HepG2 (cell line): ENCODE results near the gene NEFH. TPM values are rescaled to one million over a fixed set of nuclear protein-coding genes. Genes with fewer than 3 reads are reported as not detected.

Experiments
- ATAC-seq: fragments of 200-7000 bp; cut with Tn5 transposase; 3 replicates; pipeline ENCODE4 v1.9.1; 2020; ENCODE audit warnings: mild to moderate bottlenecking, moderate library complexity
- BruUV-seq: library from RNA; stranded (reverse); fragments of 400-500 nt; replicated peaks from 2 replicates; lab custom pipeline; 2021; lab: Mats Ljungman, UMichigan
- CTCF ChIA-PET: fragments of 300-600 bp; formaldehyde crosslinking; extraction: SDS; loops from one replicate; lab custom pipeline; 2021; ENCODE audit warnings: low total read pairs, inconsistent platforms, low intra/inter-chr PET ratio; lab: Yijun Ruan, JAX
- POLR2A ChIA-PET: fragments of 350-600 bp; sonication (Branson Sonifier 250); formaldehyde crosslinking; loops from one replicate; lab custom pipeline; 2020; ENCODE audit warnings: antibody characterized with exemption, inconsistent platforms; lab: Yijun Ruan, JAX
- DNase-seq: peaks from one replicate; pipeline ENCODE4 v3.0.0-alpha.2; 2015; ENCODE audit warnings: low spot score
- FAIRE-seq: peaks from 3 replicates; lab custom pipeline; 2011; peaks lifted over from hg19 to GRCh38; lab: Jason Lieb, UNC
- H2AFZ ChIP-seq: one replicate; pipeline ENCODE4 v1.6.1; 2011; ENCODE audit warnings: low read length, inconsistent platforms
- H3K27ac ChIP-seq: fragments of 300-600 bp; 3 replicates; pipeline ENCODE4 v1.8.0; 2011; ENCODE audit warnings: mixed run types, mild to moderate bottlenecking, mixed read lengths, low read length, inconsistent platforms; ENCODE audit not compliant: insufficient read depth; ENCODE audit errors: extremely low read length
- H3K27me3 ChIP-seq, 2 experiments: fragments of 200-600 bp in 1 of 2; 2 replicates in 1 of 2; 3 replicates in 1 of 2; pipeline versions ENCODE4 v1.6.0 to v1.8.0; 2011; ENCODE audit warnings: low read length in 2 of 2, mild to moderate bottlenecking in 2 of 2, moderate library complexity in 2 of 2, inconsistent platforms in 1 of 2; ENCODE audit not compliant: insufficient read depth in 2 of 2, control insufficient read depth in 1 of 2
- H3K36me3 ChIP-seq, 2 experiments: fragments of 200-600 bp in 1 of 2; replicated peaks in 1 of 2; 2 replicates in 1 of 2; 3 replicates in 1 of 2; pipeline versions ENCODE4 v1.5.1 to v1.8.0; 2011; ENCODE audit warnings: low read length in 2 of 2, inconsistent platforms in 1 of 2; ENCODE audit not compliant: insufficient read depth in 2 of 2, control insufficient read depth in 1 of 2
- H3K4me1 ChIP-seq: 2 replicates; pipeline ENCODE4 v1.5.1; 2012; ENCODE audit warnings: low read length, inconsistent platforms; ENCODE audit not compliant: insufficient read depth
- H3K4me2 ChIP-seq: 2 replicates; pipeline ENCODE4 v1.6.0; 2011; ENCODE audit warnings: low read depth, low read length, inconsistent platforms
- H3K4me3 ChIP-seq, 3 experiments: fragments of 200-600 bp in 1 of 3; sonication (generic), shearing (Covaris generic) in 1 of 3; replicated peaks in 1 of 3; 2 replicates each; pipeline ENCODE4 v1.5.1; 2011 to 2016; ENCODE audit warnings: low read length in 3 of 3, inconsistent platforms in 2 of 3, low read depth in 2 of 3, mild to moderate bottlenecking in 2 of 3, control low read depth in 1 of 3, mixed read lengths in 1 of 3; ENCODE audit not compliant: insufficient read depth in 1 of 3
- H3K79me2 ChIP-seq: one replicate; pipeline ENCODE4 v1.6.1; 2011; ENCODE audit warnings: low read length, inconsistent platforms; ENCODE audit not compliant: insufficient read depth
- H3K9ac ChIP-seq: 2 replicates; pipeline ENCODE4 v1.6.0; 2011; ENCODE audit warnings: mild to moderate bottlenecking, low read depth, low read length, inconsistent platforms; ENCODE audit not compliant: insufficient read depth
- H3K9me3 ChIP-seq: 2 replicates; pipeline ENCODE4 v1.5.1; 2012; ENCODE audit warnings: mild to moderate bottlenecking, low read length
- H4K20me1 ChIP-seq: 2 replicates; pipeline ENCODE4 v1.6.0; 2011; ENCODE audit warnings: inconsistent platforms, mild to moderate bottlenecking, low read length, moderate library complexity; ENCODE audit not compliant: insufficient read depth
- PHF8 ChIP-seq: sonication (generic); formaldehyde crosslinking; IDR thresholded peaks from 2 replicates; pipeline ENCODE4 v1.5.0; 2020; ENCODE audit warnings: missing genetic modification reagents
- RFXAP ChIP-seq: sonication (generic); formaldehyde crosslinking; IDR thresholded peaks from 2 replicates; pipeline ENCODE4 v1.4.0; 2020; ENCODE audit warnings: missing genetic modification reagents, borderline replicate concordance
- TAF1 ChIP-seq: sonication (generic); formaldehyde crosslinking; IDR thresholded peaks from 2 replicates; pipeline ENCODE4 v1.4.0; 2020; ENCODE audit warnings: missing genetic modification reagents
- TBX3 ChIP-seq: fragments of 450-650 bp; IDR thresholded peaks from 2 replicates; pipeline ENCODE4 v1.6.1; 2017; ENCODE audit warnings: antibody characterized with exemption, mild to moderate bottlenecking, inconsistent platforms, borderline replicate concordance
- ZBTB25 ChIP-seq: IDR thresholded peaks from 2 replicates; pipeline ENCODE4 v1.6.1; 2018; ENCODE audit warnings: missing genetic modification reagents
- ZNF24 ChIP-seq: fragments of 450-650 bp; IDR thresholded peaks from 2 replicates; pipeline ENCODE4 v1.6.1; 2017; ENCODE audit warnings: antibody characterized with exemption, mild to moderate bottlenecking
- ZNF550 ChIP-seq: sonication (generic); formaldehyde crosslinking; IDR thresholded peaks from 2 replicates; pipeline ENCODE4 v1.4.0; 2020; ENCODE audit warnings: mild to moderate bottlenecking, missing genetic modification reagents, borderline replicate concordance
- ZNF660 ChIP-seq: sonication (generic); formaldehyde crosslinking; IDR thresholded peaks from 2 replicates; pipeline ENCODE4 v1.5.1; 2020; ENCODE audit warnings: mild to moderate bottlenecking, low read depth, missing genetic modification reagents, borderline replicate concordance
- ZNF747 ChIP-seq: sonication (generic); formaldehyde crosslinking; IDR thresholded peaks from 2 replicates; pipeline ENCODE4 v1.8.1; 2023; ENCODE audit warnings: missing genetic modification reagents, mild to moderate bottlenecking, borderline replicate concordance
- ZNF776 ChIP-seq: sonication (generic); formaldehyde crosslinking; IDR thresholded peaks from 2 replicates; pipeline ENCODE4 v1.4.0; 2020; ENCODE audit warnings: mild to moderate bottlenecking, missing genetic modification reagents
- ZZZ3 ChIP-seq: sonication (generic); formaldehyde crosslinking; IDR thresholded peaks from 2 replicates; pipeline ENCODE4 v1.4.0; 2020; ENCODE audit warnings: missing genetic modification reagents, mild to moderate bottlenecking, borderline replicate concordance
- WGBS: methylation state at CpG from one replicate; pipeline ENCODE4 v1.1.6; 2017; ENCODE audit warnings: low lambda C conversion rate; 5-methylcytosine and 5-hydroxymethylcytosine counted together
- in situ Hi-C: cut with HindIII; loops from 2 replicates; pipeline ENCODE4 v1.10.0; 2017; ENCODE audit warnings: low pct_unique_long_range_greater_than_20kb; ENCODE audit not compliant: extremely low pct_ligation_motif_present
- intact Hi-C: fragments of 100-400 bp; cut with micrococcal nuclease; formaldehyde crosslinking; loops from one replicate; pipeline ENCODE4 v1.10.0; 2022; ENCODE audit not compliant: unreplicated experiment
- polyA plus RNA-seq, 8 experiments: library from polyadenylated mRNA; depleted of rRNA in 3 of 8; stranded (reverse) in 7 of 8; unstranded in 1 of 8; fragments of >200 nt; fragmentation: Illumina TruSeq in 4 of 8; extraction: Trizol in 4 of 8; gene quantifications; 2 replicates each; pipeline versions ENCODE4 v1.2.1 to v1.2.3, GENCODE V29; 2011 to 2016; ENCODE audit warnings: low read depth in 4 of 8, missing spikeins in 1 of 8, mixed read lengths in 1 of 8; ENCODE audit not compliant: insufficient read depth in 1 of 8
- total RNA-seq, 5 experiments: library from RNA; depleted of rRNA; stranded (reverse); fragments of >200 nt; fragmentation: Illumina TruSeq; extraction: Trizol; gene quantifications; 2 replicates each; pipeline ENCODE4 v1.2.3, GENCODE V29; 2016; ENCODE audit warnings: low read depth in 1 of 5
- TF ChIP-seq, protein P1 (sequence below): sonication (generic); formaldehyde crosslinking; IDR thresholded peaks from 2 replicates; pipeline ENCODE4 v1.5.1; 2020; ENCODE audit warnings: mild to moderate bottlenecking, missing genetic modification reagents
- TF ChIP-seq, protein P2 (sequence below): sonication (generic); formaldehyde crosslinking; IDR thresholded peaks from 2 replicates; pipeline ENCODE4 v1.4.0; 2020; ENCODE audit warnings: missing genetic modification reagents

The NEFH gene
- total and polyA plus RNA-seq, 2 of the 13 experiments (the other 11 are each of a cell fraction or from before 2014, with no cell fraction given), result not detected

DNA sequence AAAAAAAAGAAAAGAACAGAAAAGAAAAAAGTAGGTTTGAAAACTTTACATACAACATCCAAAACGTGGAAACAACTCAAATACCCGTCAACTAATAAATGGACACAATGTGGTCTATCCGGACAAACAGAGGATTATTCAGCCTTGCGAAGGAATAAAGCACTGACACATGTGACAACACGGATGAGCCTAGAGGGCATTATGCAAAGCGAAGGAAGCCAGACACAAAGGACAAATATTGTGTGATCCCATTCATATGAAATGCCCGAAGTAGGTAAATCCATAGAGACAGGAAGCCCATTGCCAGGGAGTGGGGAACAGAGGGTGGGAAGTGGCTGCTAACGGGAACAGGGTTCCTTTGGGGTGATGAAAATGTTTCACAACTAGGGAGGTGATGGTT is 29.8 kb upstream of the NEFH start:
- Histone ChIP-seq H3K9me3 (no peaks in the 10 kb centered on the region), H3K27me3 (peaks cover 0 to 5% of the 10 kb centered on the region in 2 experiments; a peak in 2 of 5 replicates), H3K4me2 (no peak overlapping the region), H3K79me2 (no peaks in the 10 kb centered on the region), H3K9ac (no peak overlapping the region), H3K4me1 (no peaks in the 10 kb centered on the region), H4K20me1 (no peaks in the 10 kb centered on the region), H3K27ac (no peak overlapping the region), H3K36me3 (no peaks in the 10 kb centered on the region), H2AFZ (no peak overlapping the region), H3K4me3 (no peak overlapping the region)
- FAIRE-seq (no peak), DNase-seq (no peak), ATAC-seq (no peak)
- TF ChIP-seq RFXAP (CRISPR knock-in tag) (no peak), ZNF747 (CRISPR knock-in tag) (no peak), ZNF660 (no peak), ZZZ3 (CRISPR knock-in tag) (no peak), ZBTB25 (CRISPR knock-in tag) (no peak), ZNF776 (no peak), ZNF550 (CRISPR knock-in tag) (no peak), PHF8 (CRISPR knock-in tag) (no peak), ZNF24 (no peak), TAF1 (CRISPR knock-in tag) (no peak), TBX3 (no peak)
- TF ChIP-seq, protein P1, sequence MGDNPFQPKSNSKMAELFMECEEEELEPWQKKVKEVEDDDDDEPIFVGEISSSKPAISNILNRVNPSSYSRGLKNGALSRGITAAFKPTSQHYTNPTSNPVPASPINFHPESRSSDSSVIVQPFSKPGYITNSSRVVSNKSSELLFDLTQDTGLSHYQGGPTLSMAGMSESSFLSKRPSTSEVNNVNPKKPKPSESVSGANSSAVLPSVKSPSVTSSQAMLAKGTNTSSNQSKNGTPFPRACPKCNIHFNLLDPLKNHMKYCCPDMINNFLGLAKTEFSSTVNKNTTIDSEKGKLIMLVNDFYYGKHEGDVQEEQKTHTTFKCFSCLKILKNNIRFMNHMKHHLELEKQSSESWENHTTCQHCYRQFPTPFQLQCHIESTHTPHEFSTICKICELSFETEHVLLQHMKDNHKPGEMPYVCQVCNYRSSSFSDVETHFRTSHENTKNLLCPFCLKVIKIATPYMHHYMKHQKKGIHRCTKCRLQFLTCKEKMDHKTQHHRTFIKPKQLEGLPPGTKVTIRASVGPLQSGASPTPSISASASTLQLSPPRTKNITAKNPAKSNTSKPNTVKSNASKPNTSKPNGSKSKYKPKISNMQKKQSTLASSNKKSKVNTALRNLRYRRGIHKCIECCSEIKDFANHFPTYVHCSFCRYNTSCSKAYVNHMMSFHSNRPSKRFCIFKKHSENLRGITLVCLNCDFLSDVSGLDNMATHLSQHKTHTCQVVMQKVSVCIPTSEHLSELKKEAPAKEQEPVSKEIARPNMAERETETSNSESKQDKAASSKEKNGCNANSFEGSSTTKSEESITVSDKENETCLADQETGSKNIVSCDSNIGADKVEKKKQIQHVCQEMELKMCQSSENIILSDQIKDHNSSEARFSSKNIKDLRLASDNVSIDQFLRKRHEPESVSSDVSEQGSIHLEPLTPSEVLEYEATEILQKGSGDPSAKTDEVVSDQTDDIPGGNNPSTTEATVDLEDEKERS, result no peak
- TF ChIP-seq, protein P2, sequence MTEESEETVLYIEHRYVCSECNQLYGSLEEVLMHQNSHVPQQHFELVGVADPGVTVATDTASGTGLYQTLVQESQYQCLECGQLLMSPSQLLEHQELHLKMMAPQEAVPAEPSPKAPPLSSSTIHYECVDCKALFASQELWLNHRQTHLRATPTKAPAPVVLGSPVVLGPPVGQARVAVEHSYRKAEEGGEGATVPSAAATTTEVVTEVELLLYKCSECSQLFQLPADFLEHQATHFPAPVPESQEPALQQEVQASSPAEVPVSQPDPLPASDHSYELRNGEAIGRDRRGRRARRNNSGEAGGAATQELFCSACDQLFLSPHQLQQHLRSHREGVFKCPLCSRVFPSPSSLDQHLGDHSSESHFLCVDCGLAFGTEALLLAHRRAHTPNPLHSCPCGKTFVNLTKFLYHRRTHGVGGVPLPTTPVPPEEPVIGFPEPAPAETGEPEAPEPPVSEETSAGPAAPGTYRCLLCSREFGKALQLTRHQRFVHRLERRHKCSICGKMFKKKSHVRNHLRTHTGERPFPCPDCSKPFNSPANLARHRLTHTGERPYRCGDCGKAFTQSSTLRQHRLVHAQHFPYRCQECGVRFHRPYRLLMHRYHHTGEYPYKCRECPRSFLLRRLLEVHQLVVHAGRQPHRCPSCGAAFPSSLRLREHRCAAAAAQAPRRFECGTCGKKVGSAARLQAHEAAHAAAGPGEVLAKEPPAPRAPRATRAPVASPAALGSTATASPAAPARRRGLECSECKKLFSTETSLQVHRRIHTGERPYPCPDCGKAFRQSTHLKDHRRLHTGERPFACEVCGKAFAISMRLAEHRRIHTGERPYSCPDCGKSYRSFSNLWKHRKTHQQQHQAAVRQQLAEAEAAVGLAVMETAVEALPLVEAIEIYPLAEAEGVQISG (CRISPR knock-in tag), result no peak
- CTCF ChIA-PET, result no interaction called here
- WGBS, result 19% methylated on average over 8 of the region's 8 CpGs
- BruUV-seq, result no TSS peak
- POLR2A ChIA-PET, result no interaction called here
- in situ Hi-C loops (no loop called here), intact Hi-C loops (no loop called here)
